HG03565 (cell line): Measurements from ENCODE around the gene U2AF2.
A peak's percentile ranks its signal among the peaks of the same experiment; 100 is the strongest.

Experiments used
- ATAC-seq: cut with Tn5 transposase; IDR thresholded peaks from one replicate; pipeline ENCODE4 v1.9.1; 2021; ENCODE audit warnings: mild to moderate bottlenecking, moderate library complexity; ENCODE audit not compliant: unreplicated experiment

Gene U2AF2

GRCh38 chr19:55642153-55643002, 12.5 kb upstream of the U2AF2 start:
- ATAC-seq: no peak

- no peak for ATAC-seq
These were observed 11.6 kb upstream of the U2AF2 start, which contains the start of gene ZNF581 for GRCh38 chr19:55643003-55643886. ZNF581 (plus strand) TSS chr19:55643649; CDS start chr19:55644572, 923 bp downstream.

DNA sequence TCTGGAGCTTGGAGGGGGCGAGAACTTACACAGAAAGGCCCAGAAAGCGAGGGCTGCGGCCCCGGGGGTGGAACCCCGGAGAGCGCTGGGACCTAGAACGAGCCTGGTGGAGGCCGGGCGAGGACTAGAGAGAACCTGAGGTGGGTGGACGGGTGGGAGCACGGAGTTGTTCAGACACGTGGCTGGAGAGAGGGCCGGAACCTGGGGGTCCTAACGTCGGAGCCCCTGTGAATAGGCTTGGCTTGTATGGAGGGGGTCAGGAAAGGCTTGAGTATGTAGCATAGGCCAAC, 11.0 kb upstream of the U2AF2 start:
- no peak for ATAC-seq

GRCh38 chr19:55644191-55644833, 10.5 kb upstream of the U2AF2 start:
- ATAC-seq: no peak

DNA sequence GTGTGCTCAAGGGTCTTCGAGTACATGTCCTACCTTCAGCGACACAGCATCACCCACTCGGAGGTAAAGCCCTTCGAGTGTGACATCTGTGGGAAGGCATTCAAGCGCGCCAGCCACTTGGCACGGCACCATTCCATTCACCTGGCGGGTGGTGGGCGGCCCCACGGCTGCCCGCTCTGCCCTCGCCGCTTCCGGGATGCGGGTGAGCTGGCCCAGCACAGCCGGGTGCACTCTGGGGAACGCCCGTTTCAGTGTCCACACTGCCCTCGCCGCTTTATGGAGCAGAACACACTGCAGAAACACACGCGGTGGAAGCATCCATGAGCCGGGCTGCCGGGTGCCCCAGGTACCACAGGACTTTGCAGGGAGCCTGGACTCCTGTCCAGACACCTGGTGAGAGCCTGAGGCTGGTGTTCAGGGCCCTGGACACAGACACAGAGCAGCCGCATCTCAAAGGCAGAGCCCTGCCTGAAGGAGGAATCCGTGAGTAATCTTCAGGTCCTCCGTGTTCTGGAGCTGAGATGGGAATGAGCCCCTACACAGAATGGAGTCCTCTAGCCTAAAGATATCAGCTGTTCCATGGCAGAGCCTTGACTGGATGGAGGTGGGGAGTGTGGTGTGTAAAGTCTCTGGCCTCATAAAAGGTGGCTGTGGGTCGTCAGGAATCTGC, 9.9 kb upstream of the U2AF2 start:
- no peak for ATAC-seq

- ATAC-seq: no peak
These were observed 9.3 kb upstream of the U2AF2 start for GRCh38 chr19:55645512-55645881.

DNA sequence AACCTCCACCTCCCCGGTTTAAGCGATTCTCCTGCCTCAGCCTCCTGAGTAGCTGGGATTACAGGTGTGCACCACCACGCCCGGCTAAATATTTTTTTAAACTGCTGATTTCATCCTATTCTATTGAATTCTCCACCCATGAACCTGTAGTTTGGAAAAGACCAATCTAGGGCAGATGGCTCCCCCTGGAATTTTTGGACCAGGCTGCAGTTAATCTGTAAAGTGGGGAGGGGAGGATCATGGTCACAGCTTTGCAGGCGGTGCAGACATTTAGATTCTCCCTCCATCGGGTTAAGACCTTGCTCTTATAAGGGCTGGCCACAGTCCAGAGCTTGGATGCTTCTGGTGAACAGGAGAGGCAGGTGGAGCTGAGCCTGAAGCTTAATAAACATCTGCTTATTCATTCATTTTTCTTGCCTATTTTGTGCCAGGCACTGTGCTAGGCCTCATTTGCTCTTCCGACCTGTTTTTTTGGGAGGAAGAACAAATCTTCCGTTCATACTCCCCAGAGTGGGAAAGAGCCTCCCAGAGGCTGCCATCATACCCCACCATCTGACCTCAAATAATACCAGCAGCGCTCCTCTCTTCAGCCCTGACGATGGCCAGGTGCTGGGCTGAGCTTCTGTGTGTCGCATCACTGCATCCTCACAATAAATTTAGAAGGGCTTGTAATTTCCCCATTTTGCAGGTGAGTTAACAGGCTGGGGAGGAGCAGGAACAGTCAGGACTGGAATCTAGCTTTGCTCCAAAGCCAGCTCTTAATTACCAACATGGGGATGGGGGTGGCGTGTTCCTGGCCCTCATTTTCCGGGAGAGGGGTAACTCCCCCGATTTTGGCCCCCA, 7.7 kb upstream of the U2AF2 start:
- ATAC-seq: no peak

DNA sequence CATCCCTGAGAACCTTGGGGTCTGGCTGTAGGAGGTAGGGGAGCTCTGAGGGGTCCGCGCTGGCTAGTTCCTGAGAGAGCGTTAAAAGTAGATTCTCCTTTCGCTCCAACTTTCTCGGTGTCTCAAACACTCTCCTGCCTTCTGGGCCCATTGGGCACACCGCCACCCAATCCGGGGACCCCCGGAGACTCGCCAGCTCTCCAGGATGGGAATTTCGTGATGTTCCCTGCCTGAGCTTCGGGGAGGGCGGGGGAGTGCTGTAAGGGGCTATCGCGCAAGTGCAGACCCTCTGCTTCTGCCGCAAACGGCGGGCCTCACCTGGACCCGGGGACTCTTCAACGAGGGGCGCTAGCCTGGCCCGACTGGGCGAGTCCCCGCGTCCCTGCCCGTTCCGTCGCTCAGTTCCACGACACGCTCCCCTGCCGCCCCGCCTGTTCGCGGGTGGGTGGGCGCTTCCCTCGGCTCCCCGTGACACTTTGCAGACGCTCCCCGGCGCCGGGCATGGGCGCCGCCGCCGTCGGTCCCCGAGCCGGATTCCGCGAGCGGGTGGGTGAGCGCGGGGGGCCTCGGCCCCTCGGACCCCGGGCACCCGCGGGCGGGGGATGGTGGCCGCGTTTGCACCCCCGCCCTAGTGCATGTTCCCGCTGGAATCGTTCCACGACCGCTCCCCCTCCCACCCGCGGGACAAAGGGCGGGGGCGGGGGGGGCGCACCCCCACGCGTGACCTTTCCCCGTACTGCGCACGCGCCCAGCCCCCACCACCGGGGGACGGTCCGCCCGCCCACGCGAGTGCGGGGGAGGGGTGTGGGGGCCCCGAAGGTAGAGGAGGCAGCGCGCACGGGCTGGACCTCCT, 6.9 kb upstream of the U2AF2 start, which contains the start of gene CCDC106:
Gene CCDC106 (plus strand): TSS at position 481 of the 853 bp plus-strand sequence. CDS start 835 bp downstream, outside the sequence.
- no peak for ATAC-seq

- no peak for ATAC-seq
These were observed 6.1 kb upstream of the U2AF2 start for GRCh38 chr19:55648585-55649267.

GRCh38 chr19:55649268-55650125, 5.3 kb upstream of the U2AF2 start:
- no peak for ATAC-seq

- no peak for ATAC-seq
These were observed 4.7 kb upstream of the U2AF2 start for GRCh38 chr19:55650126-55650557.

GRCh38 chr19:55650602-55651230, 4.1 kb upstream of the U2AF2 start:
- ATAC-seq: no peak

- no peak for ATAC-seq
These were observed 3.6 kb upstream of the U2AF2 start for GRCh38 chr19:55651236-55651635.

DNA sequence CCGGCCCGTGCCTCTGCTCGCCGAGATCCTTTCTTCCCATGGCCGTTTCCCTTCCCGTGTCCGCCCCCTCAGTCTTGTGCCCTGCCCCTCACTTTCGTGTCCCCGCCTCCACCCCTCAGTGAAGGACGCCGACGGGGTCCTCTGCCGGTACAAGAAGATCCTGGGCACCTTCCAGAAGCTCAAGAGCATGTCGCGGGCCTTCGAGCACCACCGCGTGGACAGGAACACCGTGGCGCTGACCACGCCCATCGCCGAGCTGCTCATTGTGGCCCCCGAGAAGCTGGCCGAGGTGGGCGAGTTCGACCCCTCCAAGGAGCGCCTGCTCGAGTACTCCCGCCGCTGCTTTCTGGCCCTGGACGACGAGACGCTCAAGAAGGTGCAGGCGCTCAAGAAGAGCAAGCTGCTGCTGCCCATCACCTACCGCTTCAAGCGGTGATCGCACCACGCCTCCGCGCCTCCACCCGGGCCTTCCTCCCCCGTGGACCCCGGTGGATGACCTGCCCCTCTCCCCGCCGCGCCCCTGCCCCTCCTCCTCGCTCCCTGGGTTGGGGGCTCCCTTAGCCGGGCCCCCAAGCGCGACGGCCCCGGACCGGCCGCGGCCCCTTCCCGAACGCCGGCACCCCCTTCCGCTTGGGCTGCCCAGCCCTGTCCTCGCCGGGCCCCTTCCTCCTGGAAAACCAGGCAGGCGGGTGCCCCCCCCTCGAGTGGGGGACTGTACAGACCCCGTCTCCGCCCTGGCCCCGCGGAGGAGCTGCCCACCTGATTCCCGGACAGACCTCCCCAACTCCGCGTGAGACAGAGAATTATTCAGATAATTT, 2.3 kb upstream of the U2AF2 start:
- ATAC-seq: no peak

- ATAC-seq: peak; percentile 36
These were observed 1.0 kb upstream of the U2AF2 start for GRCh38 chr19:55653651-55654322.
